ENCODE data around the gene AKR1C2. TPM values are rescaled to one million over a fixed set of nuclear protein-coding genes. Genes with fewer than 3 reads are reported as not detected.
"Not testable (repeated sequence)": the region's sequence is repeated elsewhere in the genome, so short reads cannot be mapped to it uniquely, and the experiment has no call there.

The AKR1C2 gene
- total and polyA plus RNA-seq, 2 donors from 2014 or later: 11.8 to 16.3 TPM

DNA sequence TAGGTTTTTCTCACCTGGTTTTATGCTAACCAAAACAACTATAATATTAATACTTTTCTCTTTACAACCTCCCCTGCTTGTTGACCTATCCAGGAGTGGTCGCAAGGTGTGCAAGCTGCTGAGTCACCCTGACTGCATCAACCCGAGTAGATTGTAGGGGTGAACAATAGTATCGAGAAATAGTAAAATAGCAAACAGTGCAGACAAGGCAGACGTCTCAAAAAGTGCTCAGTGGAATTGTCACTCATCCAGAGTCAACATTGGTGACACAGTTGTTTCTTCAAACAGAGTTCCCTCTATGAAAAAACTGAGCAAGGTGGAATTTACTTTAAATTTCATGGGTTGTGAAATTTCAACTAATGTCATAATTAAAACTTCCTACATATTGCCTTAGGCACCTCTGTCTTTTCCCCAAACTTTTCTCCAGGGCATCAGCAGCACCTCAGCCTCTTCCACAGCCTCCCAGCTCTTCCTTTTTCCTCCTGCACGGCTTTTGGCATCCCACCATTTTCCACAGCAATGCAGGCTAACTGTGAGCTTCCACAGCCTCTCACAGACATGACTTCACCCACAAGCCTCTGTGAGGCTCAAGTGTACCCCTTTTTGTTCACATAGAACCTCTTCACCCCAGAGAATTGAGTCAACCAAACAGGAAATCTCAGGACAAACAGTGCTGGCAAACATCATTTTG lies 46.6 kb downstream of the AKR1C2 start:
- H3K27me3 ChIP-seq (ENCODE audit: control insufficient read depth, insufficient read depth, low read length); H3K9ac ChIP-seq (ENCODE audit: low read length in 3 of 3); DNase-seq; H3K4me3 ChIP-seq (ENCODE audit: low read length in 3 of 3); H3K4me1 ChIP-seq (ENCODE audit: control insufficient read depth in 2 of 3, insufficient read depth in 2 of 3, low read depth in 1 of 3, low read length in 3 of 3); H3K36me3 ChIP-seq (ENCODE audit: control insufficient read depth in 2 of 3, insufficient read depth in 3 of 3, low read length in 3 of 3); intact Hi-C loops (cut with DNase I); FAIRE-seq; H3K9me3 ChIP-seq (ENCODE audit: control insufficient read depth in 2 of 3, insufficient read depth in 1 of 3, low read length in 3 of 3); H3K27ac ChIP-seq (ENCODE audit: low read depth in 2 of 2, low read length in 2 of 2): not testable (repeated sequence)

DNA sequence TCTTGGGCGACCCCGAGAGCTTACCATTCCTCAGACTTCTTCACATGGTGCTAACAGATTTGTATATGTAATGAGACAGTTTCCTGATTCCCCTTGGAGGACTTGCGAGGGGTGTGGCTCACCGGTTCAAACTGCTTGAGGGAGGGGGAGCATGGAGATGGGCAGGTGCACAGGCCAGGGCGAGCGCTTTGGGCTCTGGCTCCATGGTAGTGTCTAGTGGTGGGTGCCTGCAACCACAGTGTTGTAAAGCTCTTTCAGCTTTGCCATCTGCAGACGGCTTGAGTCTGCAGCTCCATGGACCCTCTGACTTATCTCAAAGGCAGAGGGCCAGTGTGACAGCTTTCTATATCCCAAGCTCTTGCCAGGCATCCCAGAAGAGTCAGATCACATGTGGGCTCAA lies 47.6 kb downstream of the AKR1C2 start:
- FAIRE-seq; H3K9ac ChIP-seq (ENCODE audit: low read length in 3 of 3); H3K4me3 ChIP-seq (ENCODE audit: low read length in 3 of 3); intact Hi-C loops (cut with DNase I); H3K27me3 ChIP-seq (ENCODE audit: control insufficient read depth, insufficient read depth, low read length); DNase-seq; H3K27ac ChIP-seq (ENCODE audit: low read depth in 2 of 2, low read length in 2 of 2); H3K4me1 ChIP-seq (ENCODE audit: control insufficient read depth in 2 of 3, insufficient read depth in 2 of 3, low read depth in 1 of 3, low read length in 3 of 3); H3K9me3 ChIP-seq (ENCODE audit: control insufficient read depth in 2 of 3, insufficient read depth in 1 of 3, low read length in 3 of 3); H3K36me3 ChIP-seq (ENCODE audit: control insufficient read depth in 2 of 3, insufficient read depth in 3 of 3, low read length in 3 of 3): not testable (repeated sequence)

GRCh38 chr10:4953405-4953804 lies 50.3 kb downstream of the AKR1C2 start:
- no peaks in the 10 kb centered on the region for H3K9me3 ChIP-seq (ENCODE audit: control insufficient read depth in 2 of 3, insufficient read depth in 1 of 3, low read length in 3 of 3)
- no peaks in the 10 kb centered on the region for H3K27me3 ChIP-seq (ENCODE audit: control insufficient read depth, insufficient read depth, low read length)
- TF ChIP-seq CTCF (IDR thresholded peaks at IDR 0.05; ENCODE audit: borderline replicate concordance, extremely low read depth, insufficient read depth): no peak
- H3K9ac ChIP-seq (ENCODE audit: low read length in 3 of 3): no peak overlapping the region
- DNase-seq (no peak), FAIRE-seq (no peak)
- intact Hi-C loops (cut with DNase I): no loop called here
- no peaks in the 10 kb centered on the region for H3K36me3 ChIP-seq (ENCODE audit: control insufficient read depth in 2 of 3, insufficient read depth in 3 of 3, low read length in 3 of 3)
- no peak overlapping the region for H3K4me3 ChIP-seq (ENCODE audit: low read length in 3 of 3)
- peaks cover 0 to under 1% (median 0%) of the 10 kb centered on the region in 3 donors for H3K4me1 ChIP-seq (ENCODE audit: control insufficient read depth in 2 of 3, insufficient read depth in 2 of 3, low read depth in 1 of 3, low read length in 3 of 3)
- no peak overlapping the region for H3K27ac ChIP-seq (ENCODE audit: low read depth in 2 of 2, low read length in 2 of 2)

DNA sequence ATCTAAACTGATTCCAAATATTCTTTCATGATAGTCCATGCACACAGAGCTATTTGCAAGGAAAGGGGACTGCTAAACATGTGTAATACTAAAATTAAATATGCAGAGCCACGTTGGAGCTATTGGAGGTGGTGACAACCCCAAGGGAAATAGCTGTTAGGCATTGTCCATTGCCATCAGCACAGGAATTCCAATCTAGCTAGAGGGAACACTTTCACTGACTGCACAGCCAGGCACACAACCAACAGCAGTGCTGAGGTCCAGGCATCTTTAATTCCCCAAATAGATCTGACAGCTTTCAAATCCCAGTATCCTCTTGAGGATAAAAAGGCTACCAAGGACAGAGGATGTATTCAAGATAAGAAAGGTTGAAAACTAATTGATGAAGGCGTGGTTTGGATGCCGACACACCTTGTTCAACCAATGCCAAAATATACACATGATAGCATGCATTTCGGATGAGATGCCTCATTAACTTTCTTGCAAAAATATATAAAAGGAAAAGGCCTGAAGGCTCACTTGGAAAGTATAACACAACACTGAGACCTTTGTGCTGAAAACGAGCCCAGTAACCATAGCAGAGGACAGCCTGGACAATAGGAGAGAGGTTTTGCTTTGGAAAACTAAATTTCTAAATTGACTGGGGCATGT lies 52.0 kb downstream of the AKR1C2 start:
- H3K27me3 ChIP-seq (ENCODE audit: control insufficient read depth, insufficient read depth, low read length); intact Hi-C loops (cut with DNase I); H3K9me3 ChIP-seq (ENCODE audit: control insufficient read depth in 2 of 3, insufficient read depth in 1 of 3, low read length in 3 of 3); H3K36me3 ChIP-seq (ENCODE audit: control insufficient read depth in 2 of 3, insufficient read depth in 3 of 3, low read length in 3 of 3); FAIRE-seq; H3K4me3 ChIP-seq (ENCODE audit: low read length in 3 of 3); H3K9ac ChIP-seq (ENCODE audit: low read length in 3 of 3); H3K27ac ChIP-seq (ENCODE audit: low read depth in 2 of 2, low read length in 2 of 2): not testable (repeated sequence)
- DNase-seq: peak in 2 of 5 donors; percentile 21 to 38
- peaks cover 0 to 11% (median 5%) of the 10 kb centered on the region in 3 donors for H3K4me1 ChIP-seq (ENCODE audit: control insufficient read depth in 2 of 3, insufficient read depth in 2 of 3, low read depth in 1 of 3, low read length in 3 of 3)

Data from kidney (tissue), 14 donors.